Occipital lobe (tissue), 3 donors: ENCODE data around the gene INKA2. TPM values are rescaled to one million over a fixed set of nuclear protein-coding genes. Genes with fewer than 3 reads are reported as not detected.

Source experiments
- DNase-seq: peaks from one replicate; lab custom pipeline; 2025; lab: John Stamatoyannopoulos, UW
- small RNA-seq: library from RNA; depleted of rRNA; stranded (forward); fragments of <200 nt; gene quantifications from one replicate; pipeline ENCODE3, GENCODE V24; 2014
- total RNA-seq: library from RNA; depleted of rRNA; stranded (reverse); fragments of >200 nt; gene quantifications from one replicate; pipeline ENCODE4 v1.2.3, GENCODE V29; 2014

Gene INKA2
- total RNA-seq, 1 donor from 2014 or later, result 0.94 TPM

- DNase-seq, result no peak
Observed at GRCh38 chr1:111704776-111705175, 34.4 kb downstream of the INKA2 start.

- DNase-seq, result no peak
Observed at GRCh38 chr1:111704240-111704639, 35.0 kb downstream of the INKA2 start.

- DNase-seq, result no peak
Observed at GRCh38 chr1:111702504-111703050, 36.6 kb downstream of the INKA2 start.

- no peak for DNase-seq
Observed at GRCh38 chr1:111699268-111699667, 39.9 kb downstream of the INKA2 start.

- DNase-seq, result no peak
Observed at GRCh38 chr1:111696330-111696729, 42.9 kb downstream of the INKA2 start.

- no peak for DNase-seq
Observed at GRCh38 chr1:111695801-111696200, 43.4 kb downstream of the INKA2 start.

- no peak for DNase-seq
Observed at GRCh38 chr1:111691886-111692285, 47.3 kb downstream of the INKA2 start.

GRCh38 chr1:111690306-111690617, 48.9 kb downstream of the INKA2 start:
- no peak for DNase-seq

Small RNA genes within 50 kb of the gene (small RNA-seq; reads per million reads assigned to genes)
- not detected for gene INKA2

Other genes with a start within 250 kb of the INKA2 start
- 3.6 TPM for gene ADORA3, start 235.8 kb downstream of the INKA2 start, total RNA-seq
- gene TMIGD3, start 235.8 kb downstream of the INKA2 start, total RNA-seq, result 2.0 TPM
- 31.0 TPM for gene RAP1A, start 119.6 kb downstream of the INKA2 start, total RNA-seq
- gene DDX20, start 16.5 kb upstream of the INKA2 start, total RNA-seq, result 22.6 TPM